GM12878 (cell line): Measurements from ENCODE around the gene UFD1. TPM values are rescaled to one million over a fixed set of nuclear protein-coding genes. Genes with fewer than 3 reads are reported as not detected.

Experiments
- CREB1 ChIP-seq: IDR thresholded peaks from 2 replicates; pipeline ENCODE4 v1.6.1; 2012; ENCODE audit warnings: low read depth, mild to moderate bottlenecking, inconsistent platforms
- CTCF ChIP-seq, 3 experiments: IDR thresholded peaks in 2 of 3; conservative IDR thresholded peaks in 1 of 3; 2 replicates each; pipeline ENCODE4 v1.5.1; 2011; ENCODE audit warnings: low read depth in 3 of 3, low read length in 3 of 3, mild to moderate bottlenecking in 3 of 3, control low read depth in 2 of 3, moderate library complexity in 2 of 3, inconsistent platforms in 1 of 3, mixed read lengths in 1 of 3; ENCODE audit not compliant: control insufficient read depth in 2 of 3, insufficient read depth in 1 of 3; ENCODE audit errors: extremely low read depth in 1 of 3
- CUX1 ChIP-seq: IDR thresholded peaks from 2 replicates; pipeline ENCODE4 v1.6.1; 2012; ENCODE audit warnings: improper control_type of control experiment, low read depth, low read length; ENCODE audit not compliant: insufficient replicate concordance
- EED ChIP-seq: sonication (generic); IDR thresholded peaks from 2 replicates; pipeline ENCODE4 v1.6.1; 2016; ENCODE audit warnings: antibody characterized with exemption, low read depth
- ETV6 ChIP-seq, 2 experiments: fragments of 450-650 bp in 1 of 2; IDR thresholded peaks in 1 of 2; conservative IDR thresholded peaks in 1 of 2; 2 replicates each; pipeline ENCODE4 v1.6.1; 2014; ENCODE audit warnings: antibody characterized with exemption in 1 of 2, borderline replicate concordance in 1 of 2, low read depth in 1 of 2, mild to moderate bottlenecking in 1 of 2, moderate library complexity in 1 of 2
- HCFC1 ChIP-seq: fragments of 150-350 bp; IDR thresholded peaks from 2 replicates; pipeline ENCODE4 v1.6.1; 2014; ENCODE audit warnings: low read length
- MLLT1 ChIP-seq: fragments of 450-650 bp; IDR thresholded peaks from 2 replicates; pipeline ENCODE4 v1.6.1; 2016; ENCODE audit warnings: mild to moderate bottlenecking
- NFYA ChIP-seq: IDR thresholded peaks from 2 replicates; pipeline ENCODE4 v1.6.1; 2011; ENCODE audit warnings: low read depth, mild to moderate bottlenecking, low read length, improper control_type of control experiment, borderline replicate concordance
- NRF1 ChIP-seq: conservative IDR thresholded peaks from 2 replicates; pipeline ENCODE4 v1.6.1; 2011; ENCODE audit warnings: mild to moderate bottlenecking, low read depth, low read length, improper control_type of control experiment
- POLR2A ChIP-seq: IDR thresholded peaks from 2 replicates; pipeline ENCODE4 v1.6.1; 2011; ENCODE audit warnings: low read depth, mild to moderate bottlenecking, low read length
- POLR2AphosphoS5 ChIP-seq: IDR thresholded peaks from 2 replicates; pipeline ENCODE4 v1.6.1; 2011; ENCODE audit warnings: mild to moderate bottlenecking, low read length, inconsistent platforms
- SPI1 ChIP-seq: IDR thresholded peaks from 2 replicates; pipeline ENCODE4 v1.6.1; 2011; ENCODE audit warnings: low read depth, mild to moderate bottlenecking, low read length, moderate library complexity, borderline replicate concordance; ENCODE audit not compliant: insufficient read depth
- TARDBP ChIP-seq: IDR thresholded peaks from 2 replicates; pipeline ENCODE4 v1.6.1; 2016; ENCODE audit warnings: borderline replicate concordance
- TCF7 ChIP-seq: IDR thresholded peaks from 2 replicates; pipeline ENCODE4 v1.6.1; 2014; ENCODE audit warnings: antibody characterized with exemption, borderline replicate concordance
- ZZZ3 ChIP-seq: IDR thresholded peaks from 2 replicates; pipeline ENCODE4 v1.6.1; 2011; ENCODE audit warnings: low read depth; ENCODE audit not compliant: control insufficient read depth, insufficient read length
- polyA plus RNA-seq, 11 experiments: library from polyadenylated mRNA; depleted of rRNA in 4 of 11; unstranded in 6 of 11; stranded (reverse) in 5 of 11; fragments of >200 nt; fragmentation: Nextera tagmentation in 4 of 11; fragmentation: Illumina TruSeq in 1 of 11; extraction: Ambion mirVana in 4 of 11; extraction: Trizol in 1 of 11; gene quantifications; 1 replicate in 1 of 11; 2 replicates in 10 of 11; pipeline versions ENCODE4 v1.2.1 to v1.2.3, GENCODE V29; 2011 to 2016; ENCODE audit warnings: inconsistent platforms in 2 of 11, missing spikeins in 2 of 11, low read depth in 1 of 11
- total RNA-seq, 4 experiments: library from RNA; depleted of rRNA in 3 of 4; stranded (reverse); fragments of >200 nt in 3 of 4; fragmentation: Illumina TruSeq in 1 of 4; extraction: Trizol in 1 of 4; gene quantifications; 2 replicates each; pipeline versions ENCODE4 v1.2.1 to v1.2.3, GENCODE V29; 2013 to 2021

The UFD1 gene
- total and polyA plus RNA-seq, 10 of the 15 experiments (the other 5 are each of a cell fraction or from before 2014, with no cell fraction given): 67.2 to 143 (median 117) TPM

- TF ChIP-seq CUX1 (no peak), TCF7 (no peak), EED (no peak), CTCF (IDR thresholded peaks at IDR 0.05 in 2 of 3, conservative IDR thresholded peaks at IDR 0.05 in 1 of 3; ENCODE audit: control insufficient read depth in 2 of 3, extremely low read depth in 1 of 3, insufficient read depth in 1 of 3, low read depth in 3 of 3, low read length in 3 of 3) (no peak), POLR2AphosphoS5 (no peak), HCFC1 (no peak), ETV6 (conservative IDR thresholded peaks at IDR 0.05 in 1 of 2, IDR thresholded peaks at IDR 0.05 in 1 of 2; ENCODE audit: borderline replicate concordance in 1 of 2, low read depth in 1 of 2) (no peak), CREB1 (no peak), NRF1 (no peak), POLR2A (no peak), SPI1 (no peak), TARDBP (no peak), NFYA (no peak), MLLT1 (no peak), ZZZ3 (no peak)
These were observed 34.8 kb upstream of the UFD1 start (continued) for GRCh38 chr22:19513823-19514222.
